ENCODE data around the gene SAMD4A.

Gene SAMD4A

DNA sequence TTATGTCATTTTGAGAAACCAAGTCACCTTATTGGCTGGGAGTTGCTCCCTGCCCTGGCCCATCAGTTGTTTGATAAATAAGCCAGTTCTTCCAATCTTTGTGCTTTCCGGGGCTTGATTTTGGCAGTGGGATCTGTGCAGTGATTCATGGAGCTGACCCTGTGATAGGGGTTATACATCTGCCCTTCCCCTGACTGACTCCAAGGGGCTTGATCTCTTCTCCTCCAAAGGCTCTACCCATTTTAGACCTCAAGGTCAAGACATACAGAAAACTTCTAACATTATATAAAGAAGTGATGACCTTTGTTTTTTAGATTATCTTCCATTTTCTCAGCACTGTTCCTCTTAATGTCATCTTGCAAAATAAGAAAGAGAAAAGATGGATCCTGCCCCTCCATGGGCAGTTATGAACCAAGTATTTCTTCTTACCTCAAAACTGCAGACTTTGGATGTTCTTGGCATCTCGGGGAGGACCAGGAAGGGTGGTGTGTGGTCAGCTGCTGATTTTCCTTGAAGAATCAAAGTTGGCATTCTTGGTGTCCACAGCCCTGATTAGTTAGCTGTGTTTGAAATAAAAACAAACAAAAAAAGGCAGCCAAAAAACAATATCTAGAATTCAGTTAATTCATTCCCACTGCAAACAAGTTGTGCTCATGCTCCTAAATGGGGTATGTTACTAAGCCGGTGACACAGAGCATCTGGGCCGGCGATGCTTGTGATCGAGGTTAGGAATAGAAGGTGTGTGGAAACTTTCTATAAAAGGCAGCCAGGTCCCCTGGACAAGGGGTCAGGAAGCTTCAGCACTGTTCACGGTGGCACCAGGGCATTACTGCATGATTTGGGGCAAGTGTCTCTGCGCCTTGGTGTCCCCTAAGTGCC, 120.2 kb downstream of the SAMD4A start:
- H3K36me3 Mint-ChIP-seq (ENCODE audit: low read depth) = no peaks in the 10 kb centered on the region
- DNase-seq (ENCODE audit: low spot score) = no peak
- H3K27me3 Mint-ChIP-seq (ENCODE audit: low read depth) = peaks cover 39% of the 10 kb centered on the region
- H3K4me1 Mint-ChIP-seq (ENCODE audit: low read depth) = peaks cover 17% of the 10 kb centered on the region
- no peaks in the 10 kb centered on the region for H3K9me3 Mint-ChIP-seq
- no peak overlapping the region for H3K27ac Mint-ChIP-seq
- H3K4me3 Mint-ChIP-seq = no peak overlapping the region

DNA sequence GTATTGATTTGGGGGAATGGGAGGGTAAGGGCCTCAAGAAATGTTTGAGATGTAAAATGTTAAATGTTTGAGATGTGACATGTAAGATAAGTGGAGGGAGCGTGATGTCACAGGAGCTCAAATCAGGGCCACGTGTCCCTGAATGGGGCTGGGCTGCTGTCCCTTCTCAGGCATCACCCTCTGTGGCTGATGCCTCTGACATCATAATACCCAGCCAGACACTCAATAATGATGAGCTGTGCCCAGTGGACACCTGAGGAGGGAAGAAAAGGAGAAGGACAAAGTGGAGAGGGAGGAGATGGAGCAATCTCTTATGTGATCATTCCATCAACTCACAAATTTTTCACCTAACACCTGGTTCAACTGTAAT, 120.8 kb downstream of the SAMD4A start:
- Mint-ChIP-seq H3K36me3 (ENCODE audit: low read depth) (no peaks in the 10 kb centered on the region), H3K4me1 (ENCODE audit: low read depth) (peaks cover 17% of the 10 kb centered on the region), H3K9me3 (no peaks in the 10 kb centered on the region), H3K4me3 (no peak overlapping the region), H3K27me3 (ENCODE audit: low read depth) (peaks cover 35% of the 10 kb centered on the region), H3K27ac (no peak overlapping the region)
- no peak for DNase-seq (ENCODE audit: low spot score)

DNA sequence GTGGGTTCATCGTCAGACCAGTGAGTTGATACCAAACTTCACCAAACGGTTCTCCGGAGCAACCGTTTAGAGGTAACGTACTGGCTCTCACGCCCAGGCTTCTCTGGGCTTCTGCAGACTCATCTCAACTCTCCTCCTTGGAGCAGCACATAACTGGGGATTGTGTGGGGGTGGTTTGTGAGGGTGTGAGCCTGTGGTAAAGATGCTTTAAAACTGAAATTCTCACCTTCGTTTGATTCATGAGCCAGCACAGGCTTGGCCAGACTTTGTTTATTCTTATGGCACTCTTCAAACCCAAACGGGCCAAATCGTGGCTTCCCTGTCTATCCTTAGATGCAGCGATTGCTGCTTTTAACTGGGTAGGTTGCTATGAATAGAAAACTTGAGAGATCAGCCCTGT, 121.3 kb downstream of the SAMD4A start:
- no peak for DNase-seq (ENCODE audit: low spot score)
- H3K4me1 Mint-ChIP-seq (ENCODE audit: low read depth) = peaks cover 17% of the 10 kb centered on the region
- no peak overlapping the region for H3K27ac Mint-ChIP-seq
- H3K9me3 Mint-ChIP-seq = no peaks in the 10 kb centered on the region
- H3K4me3 Mint-ChIP-seq = no peak overlapping the region
- peaks cover 33% of the 10 kb centered on the region for H3K27me3 Mint-ChIP-seq (ENCODE audit: low read depth)
- H3K36me3 Mint-ChIP-seq (ENCODE audit: low read depth) = no peaks in the 10 kb centered on the region

DNA sequence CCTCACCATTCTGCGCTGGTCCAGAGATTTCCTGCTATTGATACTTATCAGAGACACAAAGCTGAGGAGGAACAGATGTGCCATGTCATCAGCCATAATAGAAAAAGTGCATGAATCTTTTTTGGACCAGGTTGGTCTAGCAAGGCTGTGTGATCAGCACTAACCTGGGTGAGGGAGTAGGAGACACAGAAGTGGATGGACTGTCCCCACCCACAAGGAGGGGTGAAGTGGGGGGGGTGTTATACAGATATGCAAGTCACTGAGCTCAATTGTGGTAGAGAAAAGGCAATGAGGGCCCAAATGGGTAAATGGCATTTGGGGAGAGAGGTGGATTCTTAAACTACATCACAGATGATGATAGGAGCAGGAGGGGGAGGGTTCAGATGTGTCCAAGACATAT, 123.0 kb downstream of the SAMD4A start:
- Mint-ChIP-seq H3K4me1 (ENCODE audit: low read depth) (peaks cover 14% of the 10 kb centered on the region), H3K27ac (no peak overlapping the region), H3K9me3 (no peaks in the 10 kb centered on the region), H3K36me3 (ENCODE audit: low read depth) (no peaks in the 10 kb centered on the region), H3K27me3 (ENCODE audit: low read depth) (peaks cover 45% of the 10 kb centered on the region), H3K4me3 (no peak overlapping the region)
- DNase-seq (ENCODE audit: low spot score) = no peak

DNA sequence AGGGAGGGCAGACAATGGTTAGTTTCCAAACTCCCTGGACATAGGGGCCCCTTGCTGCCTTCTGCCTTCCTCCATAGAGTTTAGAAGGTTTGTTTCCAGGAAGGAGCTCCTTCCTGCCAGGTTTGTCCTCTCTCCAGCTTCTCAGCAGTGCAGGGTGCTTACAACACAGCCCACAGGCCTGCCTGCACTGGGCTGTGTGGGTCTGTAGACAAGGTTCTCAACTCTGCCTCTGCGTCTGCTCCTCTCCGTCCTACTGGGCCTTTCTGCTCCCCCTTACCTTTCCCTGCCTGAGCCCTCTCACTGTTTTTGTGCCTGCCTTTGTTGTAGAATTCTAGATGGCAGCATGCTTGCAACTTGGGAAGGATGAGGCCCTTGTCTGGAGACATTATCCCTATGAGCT, 124.0 kb downstream of the SAMD4A start:
- no peak overlapping the region for H3K27ac Mint-ChIP-seq
- no peaks in the 10 kb centered on the region for H3K36me3 Mint-ChIP-seq (ENCODE audit: low read depth)
- H3K4me1 Mint-ChIP-seq (ENCODE audit: low read depth) = peaks cover 6% of the 10 kb centered on the region
- no peak overlapping the region for H3K4me3 Mint-ChIP-seq
- H3K9me3 Mint-ChIP-seq = no peaks in the 10 kb centered on the region
- no peak for DNase-seq (ENCODE audit: low spot score)
- peaks cover 47% of the 10 kb centered on the region for H3K27me3 Mint-ChIP-seq (ENCODE audit: low read depth)

DNA sequence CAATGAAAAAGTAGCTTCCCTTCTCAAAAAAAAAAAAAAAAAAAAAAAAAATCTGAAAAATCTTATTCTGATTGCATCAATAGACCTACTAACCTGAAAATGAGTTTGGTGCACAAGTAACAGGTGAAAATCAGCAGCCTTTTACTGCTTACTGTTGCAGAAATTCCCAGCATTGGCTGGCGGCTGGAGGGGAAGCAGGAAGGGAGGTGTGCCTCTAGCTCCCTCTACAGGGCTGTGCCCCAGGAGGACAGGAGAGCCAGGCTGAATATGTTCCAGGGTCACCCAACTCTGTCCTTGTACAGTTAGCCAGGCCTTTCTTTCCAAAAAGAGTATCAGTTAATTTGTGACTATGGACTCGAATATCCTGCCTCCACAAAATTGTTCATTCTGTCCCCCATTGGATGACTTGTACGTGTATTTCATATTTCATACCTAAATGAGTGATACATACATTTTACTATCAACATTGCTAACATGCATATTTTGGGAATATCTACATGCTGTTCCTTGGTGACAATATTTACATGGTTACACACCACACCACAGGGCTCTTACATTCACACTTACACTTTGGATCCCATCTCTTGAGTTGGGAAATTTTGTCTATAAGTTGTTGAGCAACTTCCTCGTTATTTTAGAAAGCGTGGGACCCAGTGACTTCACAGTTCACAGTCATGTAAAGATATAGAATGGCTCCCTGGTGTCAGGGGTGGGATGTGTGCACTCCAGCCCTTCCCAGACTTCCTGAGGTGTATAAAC, 124.8 kb downstream of the SAMD4A start:
- Mint-ChIP-seq H3K27ac (no peak overlapping the region), H3K36me3 (ENCODE audit: low read depth) (no peaks in the 10 kb centered on the region), H3K4me3 (no peak overlapping the region)

DNA sequence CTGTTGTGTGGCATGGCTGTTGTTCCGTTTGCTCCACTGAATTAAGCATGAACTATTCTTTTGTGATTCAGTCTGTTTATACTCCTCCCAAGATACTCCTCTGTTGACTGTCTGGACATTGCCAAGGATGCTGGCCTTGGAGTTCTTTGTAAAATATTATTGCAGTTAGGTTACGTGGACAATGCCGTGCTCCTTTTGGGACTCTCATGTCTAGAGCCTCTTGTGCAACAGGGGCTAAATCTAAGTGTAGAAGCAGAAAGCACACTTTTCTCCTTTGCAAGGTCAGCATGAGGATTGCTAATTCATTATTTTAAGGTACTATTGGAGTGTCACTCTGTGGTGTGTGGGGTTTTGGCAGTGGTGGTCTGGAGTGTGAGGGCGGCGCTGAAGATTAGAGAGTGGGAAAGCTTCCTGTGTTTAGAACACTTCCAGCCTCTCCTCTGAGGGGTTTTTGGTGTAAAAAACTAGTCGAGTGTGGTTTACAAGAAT, 125.4 kb downstream of the SAMD4A start:
- peaks cover 40% of the 10 kb centered on the region for H3K27me3 Mint-ChIP-seq (ENCODE audit: low read depth)
- H3K9me3 Mint-ChIP-seq = no peaks in the 10 kb centered on the region
- peaks cover 6% of the 10 kb centered on the region for H3K4me1 Mint-ChIP-seq (ENCODE audit: low read depth)
- H3K4me3 Mint-ChIP-seq = no peak overlapping the region
- DNase-seq (ENCODE audit: low spot score) = no peak
- no peak overlapping the region for H3K27ac Mint-ChIP-seq
- H3K36me3 Mint-ChIP-seq (ENCODE audit: low read depth) = no peaks in the 10 kb centered on the region

More for the DNA sequence above, 124.8 kb downstream of the SAMD4A start:
- Mint-ChIP-seq H3K9me3 (no peaks in the 10 kb centered on the region), H3K27me3 (ENCODE audit: low read depth) (peaks cover 44% of the 10 kb centered on the region), H3K4me1 (ENCODE audit: low read depth) (peaks cover 6% of the 10 kb centered on the region)
- no peak for DNase-seq (ENCODE audit: low spot score)

DNA sequence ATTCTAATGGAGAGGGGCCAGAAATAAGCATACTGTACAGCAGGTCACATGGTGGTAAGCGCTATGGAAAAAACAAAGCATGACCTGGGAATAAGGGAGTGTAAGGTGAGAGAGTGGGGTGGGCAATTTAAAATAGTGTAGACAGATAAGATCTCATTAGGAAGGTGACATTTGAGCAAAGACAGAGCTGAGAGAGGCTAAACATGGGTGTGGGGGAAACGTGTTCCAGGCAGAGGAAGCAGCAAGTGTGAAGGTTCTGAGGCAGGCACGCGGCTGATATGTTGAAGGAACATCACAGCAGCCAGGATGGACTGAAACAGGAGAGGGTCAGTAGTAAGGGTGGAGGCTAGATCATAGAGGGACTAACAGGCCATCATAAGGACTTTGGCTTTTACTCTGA, 126.8 kb downstream of the SAMD4A start:
- H3K36me3 Mint-ChIP-seq (ENCODE audit: low read depth) = no peaks in the 10 kb centered on the region

DNA sequence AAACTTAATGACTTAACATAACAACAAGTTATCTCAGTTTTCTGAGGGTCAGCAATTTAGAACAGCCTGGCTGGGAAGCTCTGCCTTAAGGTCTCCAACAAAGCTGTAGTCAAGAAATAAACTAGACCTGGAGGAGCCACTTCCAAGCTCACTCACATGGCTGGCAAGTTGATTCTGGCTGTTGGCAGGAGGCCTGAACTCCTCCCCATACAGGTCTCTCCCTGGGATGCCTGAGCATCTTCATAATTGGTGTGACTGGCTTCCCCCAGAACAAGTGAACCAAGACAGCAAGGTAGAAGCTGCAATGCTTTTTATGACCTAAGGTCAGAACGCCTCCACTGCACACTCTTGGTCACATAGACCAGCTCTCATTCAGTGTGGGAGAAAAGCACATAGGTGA, 128.3 kb downstream of the SAMD4A start:
- H3K4me3 Mint-ChIP-seq = no peak overlapping the region
- H3K9me3 Mint-ChIP-seq = no peaks in the 10 kb centered on the region
- no peak for DNase-seq (ENCODE audit: low spot score)
- no peaks in the 10 kb centered on the region for H3K36me3 Mint-ChIP-seq (ENCODE audit: low read depth)
- H3K4me1 Mint-ChIP-seq (ENCODE audit: low read depth) = peaks cover 2% of the 10 kb centered on the region
- peaks cover 45% of the 10 kb centered on the region for H3K27me3 Mint-ChIP-seq (ENCODE audit: low read depth)
- no peak overlapping the region for H3K27ac Mint-ChIP-seq

More for the DNA sequence above, 126.8 kb downstream of the SAMD4A start:
- Mint-ChIP-seq H3K4me1 (ENCODE audit: low read depth) (no peaks in the 10 kb centered on the region), H3K27me3 (ENCODE audit: low read depth) (peaks cover 36% of the 10 kb centered on the region), H3K4me3 (no peak overlapping the region), H3K9me3 (no peaks in the 10 kb centered on the region), H3K27ac (no peak overlapping the region)
- DNase-seq (ENCODE audit: low spot score) = no peak

DNA sequence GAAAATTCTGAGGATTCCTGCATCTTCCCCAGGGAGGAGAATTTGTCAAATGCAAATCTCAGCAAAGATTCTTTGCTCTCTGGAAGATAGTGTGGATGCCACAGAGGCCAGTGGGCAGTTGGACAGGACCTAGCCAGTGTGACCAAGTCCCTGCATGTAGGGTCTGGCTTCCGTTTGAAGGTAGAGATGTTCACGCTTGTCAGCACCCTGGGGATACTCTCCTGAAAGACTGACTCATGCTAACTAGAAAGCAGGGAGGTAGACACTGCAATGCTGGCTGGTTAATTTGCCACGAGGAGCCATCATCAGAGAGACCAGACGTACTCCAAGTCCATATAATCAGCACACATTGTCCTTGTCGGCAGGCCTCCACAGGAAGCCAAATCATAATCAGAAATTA, 130.1 kb downstream of the SAMD4A start:
- Mint-ChIP-seq H3K36me3 (ENCODE audit: low read depth) (no peaks in the 10 kb centered on the region), H3K27me3 (ENCODE audit: low read depth) (peaks cover 56% of the 10 kb centered on the region), H3K4me1 (ENCODE audit: low read depth) (peaks cover 12% of the 10 kb centered on the region), H3K4me3 (no peak overlapping the region), H3K27ac (no peak overlapping the region), H3K9me3 (no peaks in the 10 kb centered on the region)
- no peak for DNase-seq (ENCODE audit: low spot score)

DNA sequence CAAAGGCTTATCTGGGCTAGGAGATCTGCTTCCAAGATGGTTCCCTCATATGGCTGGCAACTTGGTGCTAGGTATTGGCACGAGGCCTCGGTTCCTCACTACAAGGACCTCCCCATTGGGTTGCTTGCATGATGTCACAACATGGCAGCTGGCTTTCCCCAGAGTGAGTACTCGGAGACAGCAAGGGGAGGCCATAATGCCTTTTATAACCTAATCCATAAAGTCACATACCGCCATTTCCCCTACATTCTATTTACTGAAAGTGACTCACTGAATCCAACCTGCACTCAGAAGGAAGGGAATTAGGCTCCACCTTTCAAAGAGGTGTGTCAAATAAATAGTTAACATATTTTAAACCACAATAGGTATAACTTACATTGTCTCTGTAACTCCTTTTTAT, 130.9 kb downstream of the SAMD4A start:
- DNase-seq (ENCODE audit: low spot score) = no peak
- no peaks in the 10 kb centered on the region for H3K36me3 Mint-ChIP-seq (ENCODE audit: low read depth)
- H3K9me3 Mint-ChIP-seq = no peaks in the 10 kb centered on the region
- H3K27me3 Mint-ChIP-seq (ENCODE audit: low read depth) = peaks cover 60% of the 10 kb centered on the region
- H3K27ac Mint-ChIP-seq = no peak overlapping the region
- peaks cover 12% of the 10 kb centered on the region for H3K4me1 Mint-ChIP-seq (ENCODE audit: low read depth)
- H3K4me3 Mint-ChIP-seq = no peak overlapping the region

DNA sequence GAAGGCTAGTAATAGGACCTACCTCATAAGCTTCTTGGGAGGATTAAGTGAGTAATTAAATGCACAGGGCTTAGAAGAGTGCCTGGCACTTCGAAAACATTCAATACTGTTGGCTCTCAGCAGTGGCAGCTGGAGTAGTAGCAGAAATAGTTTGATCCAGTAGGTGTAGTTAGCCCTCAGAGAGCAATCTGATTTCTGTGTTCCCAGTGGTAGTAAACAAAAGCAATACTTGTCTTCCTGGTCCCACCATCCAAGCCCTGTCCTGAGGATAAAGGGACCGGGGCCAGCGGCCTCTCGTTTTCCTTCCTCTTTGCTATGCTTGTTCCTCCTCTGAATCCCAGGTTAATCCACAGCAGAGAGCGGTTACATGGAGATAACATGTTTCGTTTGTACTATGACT, 131.6 kb downstream of the SAMD4A start:
- H3K27ac Mint-ChIP-seq = no peak overlapping the region

DNA sequence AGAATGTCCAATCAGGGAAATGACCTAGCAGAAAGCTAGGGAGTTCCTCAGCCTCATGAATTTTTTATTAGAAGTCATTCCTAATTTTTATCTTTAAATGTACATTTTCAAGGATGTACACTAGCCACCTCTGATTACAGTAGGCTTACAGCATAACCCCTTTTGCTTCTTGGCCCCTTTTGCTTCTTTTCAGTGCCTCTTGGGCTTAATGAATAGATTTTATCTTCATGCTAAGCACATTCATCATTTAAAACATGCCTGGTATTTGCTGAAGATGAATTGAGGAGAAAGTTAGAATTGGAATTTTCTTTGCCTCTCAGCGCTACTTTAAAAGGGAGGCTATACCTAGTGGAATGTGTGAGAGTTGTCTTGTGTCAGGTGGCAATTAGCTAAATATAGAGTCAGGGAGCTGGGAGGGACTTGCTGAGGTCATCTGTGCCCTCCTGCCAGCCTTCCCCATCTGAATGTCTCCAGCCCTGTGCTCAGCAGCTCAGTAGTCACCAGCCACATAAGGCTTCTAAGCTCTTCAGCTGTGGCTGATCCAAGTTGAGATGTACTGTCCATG, 132.1 kb downstream of the SAMD4A start:
- Mint-ChIP-seq H3K4me1 (ENCODE audit: low read depth) (peaks cover 12% of the 10 kb centered on the region), H3K27me3 (ENCODE audit: low read depth) (peaks cover 50% of the 10 kb centered on the region), H3K4me3 (no peak overlapping the region), H3K9me3 (no peaks in the 10 kb centered on the region), H3K36me3 (ENCODE audit: low read depth) (no peaks in the 10 kb centered on the region), H3K27ac (no peak overlapping the region)
- no peak for DNase-seq (ENCODE audit: low spot score)

More for the DNA sequence above, 131.6 kb downstream of the SAMD4A start:
- no peaks in the 10 kb centered on the region for H3K36me3 Mint-ChIP-seq (ENCODE audit: low read depth)
- no peak for DNase-seq (ENCODE audit: low spot score)
- peaks cover 56% of the 10 kb centered on the region for H3K27me3 Mint-ChIP-seq (ENCODE audit: low read depth)
- H3K9me3 Mint-ChIP-seq = no peaks in the 10 kb centered on the region
- H3K4me1 Mint-ChIP-seq (ENCODE audit: low read depth) = peaks cover 12% of the 10 kb centered on the region
- no peak overlapping the region for H3K4me3 Mint-ChIP-seq

DNA sequence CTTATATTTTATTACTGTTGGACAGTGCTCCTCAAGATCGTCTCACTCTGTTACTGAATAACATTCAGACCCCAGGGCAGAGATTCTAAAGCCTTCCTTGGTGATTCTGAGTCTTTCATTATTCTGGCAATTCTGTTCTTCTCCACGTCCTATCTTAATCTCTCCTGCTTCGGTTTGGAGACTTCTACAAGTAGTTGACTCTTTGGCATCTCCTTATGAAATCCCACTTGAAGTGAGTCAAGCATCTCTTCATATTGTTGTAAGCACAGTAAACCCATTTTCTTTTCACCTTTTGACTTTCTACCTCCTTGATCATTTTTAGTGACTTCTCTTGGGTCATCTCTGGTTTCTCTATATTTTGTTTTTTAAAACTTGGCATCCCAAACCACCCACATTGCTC, 132.8 kb downstream of the SAMD4A start:
- Mint-ChIP-seq H3K4me3 (no peak overlapping the region), H3K9me3 (no peaks in the 10 kb centered on the region), H3K36me3 (ENCODE audit: low read depth) (no peaks in the 10 kb centered on the region), H3K27me3 (ENCODE audit: low read depth) (peaks cover 44% of the 10 kb centered on the region), H3K27ac (no peak overlapping the region), H3K4me1 (ENCODE audit: low read depth) (peaks cover 13% of the 10 kb centered on the region)
- DNase-seq (ENCODE audit: low spot score) = no peak
